Stomach (tissue), 4 donors: ENCODE results near the gene SLC35B4.

Source experiments
- POLR2A ChIP-seq, 4 donors: fragments of 450-650 bp; IDR thresholded peaks; one replicate each; pipeline ENCODE4 v1.6.1; 2016; ENCODE audit warnings: antibody characterized with exemption in 4 of 4, control low read depth in 2 of 4, mild to moderate bottlenecking in 1 of 4, moderate library complexity in 1 of 4
- POLR2AphosphoS5 ChIP-seq, 3 donors: sonication (generic); formaldehyde crosslinking; IDR thresholded peaks; one replicate each; pipeline ENCODE4 v1.6.1; 2016; ENCODE audit warnings: antibody characterized with exemption in 3 of 3
- TF ChIP-seq, protein P1 (sequence below), 7 experiments: fragments of 450-650 bp in 4 of 7; fragments of 200-600 bp in 3 of 7; sonication (generic) in 3 of 7; IDR thresholded peaks; one replicate each; pipeline ENCODE4 v1.5.1; 2016 to 2019; ENCODE audit warnings: antibody characterized with exemption in 7 of 7, control low read depth in 2 of 7, mild to moderate bottlenecking in 1 of 7

GRCh38 chr7:134246347-134246746 lies 70.4 kb downstream of the SLC35B4 start:
- TF ChIP-seq, protein P1, sequence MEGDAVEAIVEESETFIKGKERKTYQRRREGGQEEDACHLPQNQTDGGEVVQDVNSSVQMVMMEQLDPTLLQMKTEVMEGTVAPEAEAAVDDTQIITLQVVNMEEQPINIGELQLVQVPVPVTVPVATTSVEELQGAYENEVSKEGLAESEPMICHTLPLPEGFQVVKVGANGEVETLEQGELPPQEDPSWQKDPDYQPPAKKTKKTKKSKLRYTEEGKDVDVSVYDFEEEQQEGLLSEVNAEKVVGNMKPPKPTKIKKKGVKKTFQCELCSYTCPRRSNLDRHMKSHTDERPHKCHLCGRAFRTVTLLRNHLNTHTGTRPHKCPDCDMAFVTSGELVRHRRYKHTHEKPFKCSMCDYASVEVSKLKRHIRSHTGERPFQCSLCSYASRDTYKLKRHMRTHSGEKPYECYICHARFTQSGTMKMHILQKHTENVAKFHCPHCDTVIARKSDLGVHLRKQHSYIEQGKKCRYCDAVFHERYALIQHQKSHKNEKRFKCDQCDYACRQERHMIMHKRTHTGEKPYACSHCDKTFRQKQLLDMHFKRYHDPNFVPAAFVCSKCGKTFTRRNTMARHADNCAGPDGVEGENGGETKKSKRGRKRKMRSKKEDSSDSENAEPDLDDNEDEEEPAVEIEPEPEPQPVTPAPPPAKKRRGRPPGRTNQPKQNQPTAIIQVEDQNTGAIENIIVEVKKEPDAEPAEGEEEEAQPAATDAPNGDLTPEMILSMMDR (IDR thresholded peaks at IDR 0.05), result no peak
- no peak for TF ChIP-seq POLR2A (IDR thresholded peaks at IDR 0.05)
- no peak for TF ChIP-seq POLR2AphosphoS5 (IDR thresholded peaks at IDR 0.05)
